Measurements from ENCODE around the gene RNF220. TPM values are rescaled to one million over a fixed set of nuclear protein-coding genes. Genes with fewer than 3 reads are reported as not detected.

Gene RNF220
- polyA plus RNA-seq, 1 of the 3 experiments (the other 2 are of a cell fraction) = 83.7 TPM

DNA sequence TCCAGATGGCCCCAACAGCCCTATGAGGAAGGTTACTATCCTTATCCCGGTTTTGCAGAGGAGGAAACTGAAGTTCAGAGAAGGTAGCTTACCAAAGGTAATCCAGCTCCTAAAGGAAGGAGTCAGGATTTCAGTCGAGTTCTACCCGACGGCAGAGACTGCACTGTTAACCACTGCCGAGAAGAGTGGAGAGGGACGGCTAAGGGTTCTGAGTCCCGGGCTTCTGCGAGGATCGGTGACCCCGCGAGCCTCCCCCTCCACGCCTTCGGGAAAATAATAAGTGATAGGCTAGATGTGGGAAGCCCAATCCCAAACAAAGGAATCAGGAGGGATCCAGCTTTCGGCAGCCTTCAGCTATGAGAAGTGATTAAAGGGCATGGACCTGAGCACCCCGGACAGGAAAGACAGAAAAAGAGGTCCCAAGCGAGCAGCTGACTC, 268.6 kb downstream of the RNF220 start:
- no peak for TF ChIP-seq RXRA (IDR thresholded peaks at IDR 0.05; ENCODE audit: borderline replicate concordance, low read depth)
- TF ChIP-seq POLR2AphosphoS5 (IDR thresholded peaks at IDR 0.05; ENCODE audit: low read depth, low read length) = peak; percentile 56; the same call in 1 of the 2 replicates
- TF ChIP-seq, protein P1, sequence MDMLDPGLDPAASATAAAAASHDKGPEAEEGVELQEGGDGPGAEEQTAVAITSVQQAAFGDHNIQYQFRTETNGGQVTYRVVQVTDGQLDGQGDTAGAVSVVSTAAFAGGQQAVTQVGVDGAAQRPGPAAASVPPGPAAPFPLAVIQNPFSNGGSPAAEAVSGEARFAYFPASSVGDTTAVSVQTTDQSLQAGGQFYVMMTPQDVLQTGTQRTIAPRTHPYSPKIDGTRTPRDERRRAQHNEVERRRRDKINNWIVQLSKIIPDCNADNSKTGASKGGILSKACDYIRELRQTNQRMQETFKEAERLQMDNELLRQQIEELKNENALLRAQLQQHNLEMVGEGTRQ (IDR thresholded peaks at IDR 0.05; ENCODE audit: borderline replicate concordance, low read depth, low read length) = no peak
- CTCF ChIA-PET = interaction anchor here (0.6 to 5.9 kb wide), 12 partner anchors 11 to 78 kb away, joined by 3 to 48 read pairs (median 4); no protein-coding TSS in a partner anchor

DNA sequence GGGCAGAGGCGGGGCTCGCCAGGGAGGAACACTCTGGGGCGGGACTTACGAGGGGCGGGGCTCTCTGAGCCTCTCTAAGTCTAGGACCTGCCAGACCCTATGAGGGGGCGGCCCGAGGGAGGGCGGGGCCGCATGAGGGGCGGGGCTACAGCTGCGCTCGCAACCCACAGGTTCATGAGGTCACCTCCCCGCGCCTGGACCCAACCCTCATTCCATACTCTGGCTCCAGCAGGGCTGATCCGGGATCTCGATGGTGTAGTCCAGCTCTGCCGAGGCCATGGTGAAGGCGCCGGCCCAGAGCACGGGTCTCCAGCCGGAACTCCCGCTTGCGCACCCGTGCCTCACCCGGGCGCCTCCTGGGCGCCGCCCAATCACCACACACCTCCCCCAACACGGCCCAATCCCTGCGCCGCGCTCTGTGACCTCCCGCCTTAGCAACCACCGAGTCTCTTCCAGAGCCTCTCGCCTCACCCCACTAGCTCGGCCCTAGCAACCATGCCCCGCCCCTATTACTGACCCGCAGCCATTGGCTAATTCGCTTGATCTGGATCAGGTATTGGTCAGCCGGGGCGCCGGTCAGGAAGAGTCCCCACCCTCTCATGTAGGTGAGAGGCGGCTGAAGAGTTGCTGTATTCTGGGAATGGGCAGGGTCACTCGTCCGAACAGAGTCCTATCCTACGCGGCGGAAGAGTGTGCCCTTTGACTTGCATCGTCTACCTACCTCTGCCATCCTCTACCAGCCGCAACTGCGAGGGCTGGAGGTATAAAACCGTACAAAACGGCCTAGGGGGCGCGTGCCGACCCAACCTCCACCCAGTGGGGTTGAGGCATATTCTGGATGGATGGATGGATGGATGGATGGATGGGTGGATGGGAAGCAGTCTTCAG, 269.3 kb downstream of the RNF220 start, which contains the start of the genes ARMH1 and TMEM53:
Gene ARMH1 (plus strand): TSS at position 602 of the 888 bp plus-strand sequence. CDS start 14,984 bp downstream, outside the sequence.
Gene TMEM53 (minus strand): TSS at position 369 of the 888 bp plus-strand sequence. CDS start 90 bp downstream, at position 279.
- Histone ChIP-seq H3K4me3 (ENCODE audit: low read depth in 2 of 2, low read length in 1 of 2) (peak within 1 kb of the TSS; percentile 68 to 77), H4K20me1 (ENCODE audit: insufficient read depth) (no peaks in the 10 kb centered on the region), H3K9me2 (no peaks in the 10 kb centered on the region), H3K4me1 (ENCODE audit: control insufficient read depth in 1 of 2, insufficient read depth in 2 of 2, low read depth in 1 of 2, low read length in 1 of 2) (peaks cover 7 to 24% of the 10 kb centered on the region in 2 experiments; a peak in 1 of 4 replicates), H3F3A (replicated peaks; ENCODE audit: insufficient read depth) (no peaks in the 10 kb centered on the region), H3K9ac (peak within 1 kb of the TSS; percentile 70), H2AFZ (ENCODE audit: low read depth) (peak within 1 kb of the TSS; percentile 96), H3K79me2 (ENCODE audit: insufficient read depth) (peaks cover 6% of the 10 kb centered on the region; the same call in 1 of the 2 replicates), H3K4me2 (peak within 1 kb of the TSS; percentile 93), H3K9me3 (no peaks in the 10 kb centered on the region), H3K36me3 (replicated peaks in 1 of 2; ENCODE audit: control insufficient read depth in 1 of 2, insufficient read depth in 2 of 2, low read length in 1 of 2) (no peaks in the 10 kb centered on the region), H3K27ac (ENCODE audit: low read depth in 2 of 2, low read length in 1 of 2) (peak within 1 kb of the TSS; percentile 76 to 94), H3K27me3 (ENCODE audit: insufficient read depth) (no peaks in the 10 kb centered on the region)
- WGBS (ENCODE audit: low lambda C conversion rate) = 7% methylated on average over 8 of the region's 56 CpGs
- TF ChIP-seq TAF1 (IDR thresholded peaks at IDR 0.05; ENCODE audit: borderline replicate concordance, low read depth, low read length) (peak; percentile 40; the same call in 1 of the 2 replicates), CHD2 (IDR thresholded peaks at IDR 0.05; ENCODE audit: low read length, partially characterized antibody) (peak; percentile 80), POLR2AphosphoS5 (IDR thresholded peaks at IDR 0.05; ENCODE audit: low read depth, low read length) (peak; percentile 64), RFX5 (IDR thresholded peaks at IDR 0.05; ENCODE audit: low read length) (peak; percentile 90), NRF1 (IDR thresholded peaks at IDR 0.05; ENCODE audit: low read depth, low read length) (peak; percentile 67), EZH2phosphoT487 (IDR thresholded peaks at IDR 0.05; ENCODE audit: borderline replicate concordance, low read depth) (no peak), MXI1 (IDR thresholded peaks at IDR 0.05; ENCODE audit: low read depth, low read length) (peak; percentile 71), EP300 (IDR thresholded peaks at IDR 0.05; ENCODE audit: borderline replicate concordance in 1 of 2, low read depth in 1 of 2, low read length in 1 of 2) (no peak), FOXJ3 (CRISPR knock-in tag; IDR thresholded peaks at IDR 0.05) (no peak), GABPA (IDR thresholded peaks at IDR 0.05; ENCODE audit: low read depth) (peak; percentile 53)
- TF ChIP-seq, protein P2, sequence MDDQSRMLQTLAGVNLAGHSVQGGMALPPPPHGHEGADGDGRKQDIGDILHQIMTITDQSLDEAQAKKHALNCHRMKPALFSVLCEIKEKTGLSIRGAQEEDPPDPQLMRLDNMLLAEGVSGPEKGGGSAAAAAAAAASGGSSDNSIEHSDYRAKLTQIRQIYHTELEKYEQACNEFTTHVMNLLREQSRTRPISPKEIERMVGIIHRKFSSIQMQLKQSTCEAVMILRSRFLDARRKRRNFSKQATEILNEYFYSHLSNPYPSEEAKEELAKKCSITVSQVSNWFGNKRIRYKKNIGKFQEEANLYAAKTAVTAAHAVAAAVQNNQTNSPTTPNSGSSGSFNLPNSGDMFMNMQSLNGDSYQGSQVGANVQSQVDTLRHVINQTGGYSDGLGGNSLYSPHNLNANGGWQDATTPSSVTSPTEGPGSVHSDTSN (IDR thresholded peaks at IDR 0.05) = peak; percentile 99
- TF ChIP-seq, protein P3, sequence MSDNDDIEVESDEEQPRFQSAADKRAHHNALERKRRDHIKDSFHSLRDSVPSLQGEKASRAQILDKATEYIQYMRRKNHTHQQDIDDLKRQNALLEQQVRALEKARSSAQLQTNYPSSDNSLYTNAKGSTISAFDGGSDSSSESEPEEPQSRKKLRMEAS (IDR thresholded peaks at IDR 0.05; ENCODE audit: low read depth) = peak; percentile 28; the same call in 1 of the 2 replicates
- TF ChIP-seq, protein P4, sequence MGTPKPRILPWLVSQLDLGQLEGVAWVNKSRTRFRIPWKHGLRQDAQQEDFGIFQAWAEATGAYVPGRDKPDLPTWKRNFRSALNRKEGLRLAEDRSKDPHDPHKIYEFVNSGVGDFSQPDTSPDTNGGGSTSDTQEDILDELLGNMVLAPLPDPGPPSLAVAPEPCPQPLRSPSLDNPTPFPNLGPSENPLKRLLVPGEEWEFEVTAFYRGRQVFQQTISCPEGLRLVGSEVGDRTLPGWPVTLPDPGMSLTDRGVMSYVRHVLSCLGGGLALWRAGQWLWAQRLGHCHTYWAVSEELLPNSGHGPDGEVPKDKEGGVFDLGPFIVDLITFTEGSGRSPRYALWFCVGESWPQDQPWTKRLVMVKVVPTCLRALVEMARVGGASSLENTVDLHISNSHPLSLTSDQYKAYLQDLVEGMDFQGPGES (IDR thresholded peaks at IDR 0.05; ENCODE audit: low read depth, low read length) = peak; percentile 89
- TF ChIP-seq, protein P5, sequence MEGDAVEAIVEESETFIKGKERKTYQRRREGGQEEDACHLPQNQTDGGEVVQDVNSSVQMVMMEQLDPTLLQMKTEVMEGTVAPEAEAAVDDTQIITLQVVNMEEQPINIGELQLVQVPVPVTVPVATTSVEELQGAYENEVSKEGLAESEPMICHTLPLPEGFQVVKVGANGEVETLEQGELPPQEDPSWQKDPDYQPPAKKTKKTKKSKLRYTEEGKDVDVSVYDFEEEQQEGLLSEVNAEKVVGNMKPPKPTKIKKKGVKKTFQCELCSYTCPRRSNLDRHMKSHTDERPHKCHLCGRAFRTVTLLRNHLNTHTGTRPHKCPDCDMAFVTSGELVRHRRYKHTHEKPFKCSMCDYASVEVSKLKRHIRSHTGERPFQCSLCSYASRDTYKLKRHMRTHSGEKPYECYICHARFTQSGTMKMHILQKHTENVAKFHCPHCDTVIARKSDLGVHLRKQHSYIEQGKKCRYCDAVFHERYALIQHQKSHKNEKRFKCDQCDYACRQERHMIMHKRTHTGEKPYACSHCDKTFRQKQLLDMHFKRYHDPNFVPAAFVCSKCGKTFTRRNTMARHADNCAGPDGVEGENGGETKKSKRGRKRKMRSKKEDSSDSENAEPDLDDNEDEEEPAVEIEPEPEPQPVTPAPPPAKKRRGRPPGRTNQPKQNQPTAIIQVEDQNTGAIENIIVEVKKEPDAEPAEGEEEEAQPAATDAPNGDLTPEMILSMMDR (IDR thresholded peaks at IDR 0.05) = 0 out of 2 replicates have a peak, but pooled peaks have one; percentile 19
- CTCF ChIA-PET = interaction anchor here (0.6 to 5.9 kb wide), 14 partner anchors 12 to 79 kb away, joined by 3 to 48 read pairs (median 3); partner anchors contain the start of gene KIF2C
- peak; percentile 94 for DNase-seq
- POLR2A ChIA-PET = interaction anchor here (0.6 to 1.6 kb wide), 7 partner anchors 11 to 101 kb away, joined by 3 to 8 read pairs (median 4); partner anchors contain the start of gene RPS8

More for the DNA sequence above, 268.6 kb downstream of the RNF220 start:
- DNase-seq = no peak
- Histone ChIP-seq H3K27ac (ENCODE audit: low read depth in 2 of 2, low read length in 1 of 2) (peak overlapping the region; percentile 76 to 94), H3K36me3 (replicated peaks in 1 of 2; ENCODE audit: control insufficient read depth in 1 of 2, insufficient read depth in 2 of 2, low read length in 1 of 2) (no peaks in the 10 kb centered on the region), H3K9me2 (no peaks in the 10 kb centered on the region), H3F3A (replicated peaks; ENCODE audit: insufficient read depth) (no peaks in the 10 kb centered on the region), H3K4me1 (ENCODE audit: control insufficient read depth in 1 of 2, insufficient read depth in 2 of 2, low read depth in 1 of 2, low read length in 1 of 2) (peaks cover 7 to 24% of the 10 kb centered on the region in 2 experiments; a peak in 1 of 4 replicates), H3K27me3 (ENCODE audit: insufficient read depth) (no peaks in the 10 kb centered on the region), H3K4me3 (ENCODE audit: low read depth in 2 of 2, low read length in 1 of 2) (peak overlapping the region; percentile 68 to 77), H4K20me1 (ENCODE audit: insufficient read depth) (no peaks in the 10 kb centered on the region), H3K9ac (peak overlapping the region; percentile 70), H3K9me3 (no peaks in the 10 kb centered on the region), H3K4me2 (peak overlapping the region; percentile 93), H2AFZ (ENCODE audit: low read depth) (peak overlapping the region; percentile 96), H3K79me2 (ENCODE audit: insufficient read depth) (peaks cover 6% of the 10 kb centered on the region; the same call in 1 of the 2 replicates)
- POLR2A ChIA-PET = interaction anchor here (0.7 to 1.6 kb wide), 5 partner anchors 13 to 102 kb away, joined by 3 to 8 read pairs (median 6); partner anchors contain the start of gene RPS8
- under 1% methylated on average over 16 of the region's 16 CpGs for WGBS (ENCODE audit: low lambda C conversion rate)

Data from SK-N-SH (cell line).